Vagina (tissue), 2 donors: ENCODE results near the gene MRPL28. TPM values are rescaled to one million over a fixed set of nuclear protein-coding genes. Genes with fewer than 3 reads are reported as not detected.

ENCODE experiments used
- DNase-seq, 2 donors: peaks; one replicate each; pipeline ENCODE4 v3.0.0-alpha.2; 2017; ENCODE audit errors: extremely low spot score in 2 of 2
- H3K27ac ChIP-seq: fragments of 200-600 bp; sonication (generic); one replicate; pipeline ENCODE4 v1.5.1; 2019
- H3K27me3 ChIP-seq: fragments of 200-600 bp; sonication (generic); one replicate; pipeline ENCODE4 v1.5.1; 2019
- H3K36me3 ChIP-seq, 2 donors: fragments of 200-600 bp; sonication (generic); one replicate each; pipeline ENCODE4 v1.5.1; 2017 to 2019
- H3K4me1 ChIP-seq: fragments of 200-600 bp; sonication (generic); one replicate; pipeline ENCODE4 v1.5.1; 2019
- H3K4me3 ChIP-seq, 2 donors: fragments of 200-600 bp; sonication (generic); 1 replicate in 1 of 2; 2 replicates in 1 of 2; pipeline ENCODE4 v1.5.1; 2016 to 2019
- H3K9me3 ChIP-seq: fragments of 200-600 bp; sonication (generic); one replicate; pipeline ENCODE4 v1.5.1; 2019
- CTCF ChIP-seq, 3 experiments: fragments of 450-650 bp in 2 of 3; fragments of 200-600 bp in 1 of 3; sonication (generic) in 1 of 3; IDR thresholded peaks; one replicate each; pipeline ENCODE4 v1.5.1; 2017 to 2019; ENCODE audit warnings: antibody characterized with exemption in 3 of 3, mild to moderate bottlenecking in 2 of 3, moderate library complexity in 2 of 3
- POLR2A ChIP-seq, 2 donors: fragments of 450-650 bp; IDR thresholded peaks; one replicate each; pipeline ENCODE4 v1.6.1; 2017; ENCODE audit warnings: antibody characterized with exemption in 2 of 2, mild to moderate bottlenecking in 2 of 2, moderate library complexity in 2 of 2
- POLR2AphosphoS5 ChIP-seq, 2 donors: sonication (generic); formaldehyde crosslinking; IDR thresholded peaks; one replicate each; pipeline ENCODE4 v1.9.0; 2017; ENCODE audit warnings: antibody characterized with exemption in 2 of 2, mild to moderate bottlenecking in 2 of 2, low read depth in 1 of 2; ENCODE audit not compliant: insufficient read depth in 1 of 2
- intact Hi-C: fragments of 100-400 bp; cut with DNase I; formaldehyde crosslinking; loops from one replicate; pipeline ENCODE4 v1.15.1; 2023
- total RNA-seq: library from RNA; depleted of rRNA; stranded (reverse); fragments of >200 nt; gene quantifications from one replicate; pipeline ENCODE4 v1.2.3, GENCODE V29; 2016

Gene MRPL28
- total RNA-seq, 1 donor from 2014 or later = 96.5 TPM

- H3K36me3 ChIP-seq = no peaks in the 10 kb centered on the region
- intact Hi-C loops = no loop called here
- H3K27me3 ChIP-seq = no peaks in the 10 kb centered on the region
- peak within 1 kb of the TSS; percentile 79 for H3K27ac ChIP-seq
- TF ChIP-seq CTCF (IDR thresholded peaks at IDR 0.05) (no peak), POLR2A (IDR thresholded peaks at IDR 0.05) (no peak), POLR2AphosphoS5 (IDR thresholded peaks at IDR 0.05; ENCODE audit: insufficient read depth in 1 of 2, low read depth in 1 of 2) (no peak)
- peaks cover 28% of the 10 kb centered on the region for H3K4me1 ChIP-seq
- peak within 1 kb of the TSS; percentile 59 to 90 for H3K4me3 ChIP-seq
- H3K9me3 ChIP-seq = no peaks in the 10 kb centered on the region
- DNase-seq = no peak
Measured at GRCh38 chr16:397135-397661, 26.9 kb upstream of the MRPL28 start, which contains the start of gene NME4. Gene NME4 (plus strand): TSS chr16:397199. CDS start chr16:397223, 24 bp downstream.

- peak overlapping the region; percentile 59 to 90 for H3K4me3 ChIP-seq
- H3K27me3 ChIP-seq = no peaks in the 10 kb centered on the region
- H3K36me3 ChIP-seq = no peaks in the 10 kb centered on the region
- H3K4me1 ChIP-seq = peaks cover 26% of the 10 kb centered on the region
- peak overlapping the region; percentile 79 for H3K27ac ChIP-seq
- no peaks in the 10 kb centered on the region for H3K9me3 ChIP-seq
- TF ChIP-seq POLR2AphosphoS5 (IDR thresholded peaks at IDR 0.05; ENCODE audit: insufficient read depth in 1 of 2, low read depth in 1 of 2) = peak in 1 of 2 donors; percentile 64
- no peak for TF ChIP-seq POLR2A (IDR thresholded peaks at IDR 0.05)
- TF ChIP-seq CTCF (IDR thresholded peaks at IDR 0.05) = no peak
- DNase-seq = no peak
- intact Hi-C loops = no loop called here
Measured at GRCh38 chr16:396605-397004, 26.3 kb upstream of the MRPL28 start.

GRCh38 chr16:396199-396598, 25.9 kb upstream of the MRPL28 start:
- intact Hi-C loops = no loop called here

GRCh38 chr16:392450-393030, 22.2 kb upstream of the MRPL28 start:
- TF ChIP-seq POLR2AphosphoS5 (IDR thresholded peaks at IDR 0.05; ENCODE audit: insufficient read depth in 1 of 2, low read depth in 1 of 2) (no peak), CTCF (IDR thresholded peaks at IDR 0.05) (no peak)
- Histone ChIP-seq H3K4me3 (no peak overlapping the region), H3K27ac (no peak overlapping the region), H3K9me3 (no peaks in the 10 kb centered on the region), H3K36me3 (no peaks in the 10 kb centered on the region), H3K27me3 (no peaks in the 10 kb centered on the region), H3K4me1 (peaks cover 7% of the 10 kb centered on the region)
- DNase-seq = no peak
- intact Hi-C loops = no loop called here

More at GRCh38 chr16:396199-396598, 25.9 kb upstream of the MRPL28 start:
- H3K4me3 ChIP-seq = peak overlapping the region; percentile 59 to 90
- DNase-seq = no peak
- no peaks in the 10 kb centered on the region for H3K36me3 ChIP-seq
- H3K9me3 ChIP-seq = no peaks in the 10 kb centered on the region
- H3K4me1 ChIP-seq = peaks cover 26% of the 10 kb centered on the region
- H3K27me3 ChIP-seq = no peaks in the 10 kb centered on the region
- peak overlapping the region; percentile 79 for H3K27ac ChIP-seq
- TF ChIP-seq CTCF (IDR thresholded peaks at IDR 0.05) = no peak
- TF ChIP-seq POLR2A (IDR thresholded peaks at IDR 0.05) = no peak
- TF ChIP-seq POLR2AphosphoS5 (IDR thresholded peaks at IDR 0.05; ENCODE audit: insufficient read depth in 1 of 2, low read depth in 1 of 2) = no peak

- no peaks in the 10 kb centered on the region for H3K36me3 ChIP-seq
- H3K27ac ChIP-seq = no peak overlapping the region
- H3K4me3 ChIP-seq = no peak overlapping the region
- TF ChIP-seq POLR2AphosphoS5 (IDR thresholded peaks at IDR 0.05; ENCODE audit: insufficient read depth in 1 of 2, low read depth in 1 of 2) (no peak), POLR2A (IDR thresholded peaks at IDR 0.05) (no peak), CTCF (IDR thresholded peaks at IDR 0.05) (peak in 2 of 3 experiments; percentile 17 to 41)
- no peaks in the 10 kb centered on the region for H3K27me3 ChIP-seq
- intact Hi-C loops = no loop called here
- DNase-seq = no peak
- H3K4me1 ChIP-seq = peaks cover 7% of the 10 kb centered on the region
- H3K9me3 ChIP-seq = no peaks in the 10 kb centered on the region
Measured at GRCh38 chr16:391885-392335, 21.6 kb upstream of the MRPL28 start.
